H1 (cell line): ENCODE data around the gene DSCAM. TPM values are rescaled to one million over a fixed set of nuclear protein-coding genes. Genes with fewer than 3 reads are reported as not detected.

Experiments
- CTCF ChIP-seq, 3 experiments: IDR thresholded peaks; 1 replicate in 2 of 3; 2 replicates in 1 of 3; pipeline versions ENCODE4 v1.5.1 to v1.6.1; 2011; ENCODE audit warnings: low read length in 3 of 3, mild to moderate bottlenecking in 3 of 3, inconsistent platforms in 2 of 3, low read depth in 1 of 3, moderate library complexity in 1 of 3; ENCODE audit not compliant: insufficient read depth in 1 of 3; ENCODE audit errors: control extremely low read depth in 1 of 3
- SAP30 ChIP-seq: fragments of 300-600 bp; sonication (generic); IDR thresholded peaks from 2 replicates; pipeline ENCODE4 v1.7.1; 2012; ENCODE audit warnings: low read length, moderate library complexity, mild to moderate bottlenecking, inconsistent platforms; ENCODE audit not compliant: insufficient read depth, insufficient replicate concordance
- polyA plus RNA-seq, 7 experiments: library from polyadenylated mRNA; depleted of rRNA in 3 of 7; stranded (reverse) in 5 of 7; unstranded in 2 of 7; fragments of >200 nt in 5 of 7; fragments of 200-250 nt in 2 of 7; gene quantifications; 1 replicate in 5 of 7; 2 replicates in 1 of 7; 4 replicates in 1 of 7; pipeline versions ENCODE4 v1.2.1 to v1.2.3, GENCODE V29; 2011 to 2013; ENCODE audit warnings: missing spikeins in 2 of 7, mixed read lengths in 2 of 7
- total RNA-seq: library from RNA; stranded (reverse); fragmentation: NEBNext Ultra II Directional; extraction: Animal tissue kit (Norgen Biotek cat#: 25700); gene quantifications from 2 replicates; pipeline ENCODE4 v1.2.1, GENCODE V29; 2021

Gene DSCAM
- total and polyA plus RNA-seq, 2 of the 8 experiments (the other 6 are each of a cell fraction or from before 2014, with no cell fraction given) = 0.02 to 0.15 TPM

DNA sequence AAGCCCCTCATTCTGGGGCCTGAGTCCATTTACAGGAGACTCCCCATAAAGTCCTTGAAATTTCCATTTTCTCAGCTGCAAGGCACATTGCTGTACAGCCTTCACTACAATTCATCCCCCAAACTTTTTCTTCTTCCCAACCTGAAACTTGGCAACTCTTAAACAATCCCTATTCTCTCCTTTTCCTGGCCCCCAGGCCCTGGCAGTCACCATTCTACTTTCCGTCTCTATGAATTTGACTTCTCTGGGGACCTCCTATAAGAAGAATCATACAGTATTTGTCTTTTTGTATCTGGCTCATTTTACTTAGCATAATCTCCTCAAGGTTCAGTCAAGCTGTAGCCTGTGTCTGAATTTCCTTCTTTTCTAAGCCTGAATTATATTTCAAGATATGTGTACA, 646.8 kb downstream of the DSCAM start (continued):
- TF ChIP-seq SAP30 (no peak), CTCF (IDR thresholded peaks at IDR 0.05; ENCODE audit: control extremely low read depth in 1 of 3, insufficient read depth in 1 of 3, low read depth in 1 of 3, low read length in 3 of 3) (no peak)
